HG03460 (cell line): ENCODE results near the gene PCBP3.

Experiments used
- ATAC-seq: cut with Tn5 transposase; IDR thresholded peaks from one replicate; pipeline ENCODE4 v1.9.1; 2021; ENCODE audit not compliant: unreplicated experiment

Gene PCBP3

GRCh38 chr21:45985471-45986315, 342.2 kb downstream of the PCBP3 start:
- ATAC-seq, result no peak

DNA sequence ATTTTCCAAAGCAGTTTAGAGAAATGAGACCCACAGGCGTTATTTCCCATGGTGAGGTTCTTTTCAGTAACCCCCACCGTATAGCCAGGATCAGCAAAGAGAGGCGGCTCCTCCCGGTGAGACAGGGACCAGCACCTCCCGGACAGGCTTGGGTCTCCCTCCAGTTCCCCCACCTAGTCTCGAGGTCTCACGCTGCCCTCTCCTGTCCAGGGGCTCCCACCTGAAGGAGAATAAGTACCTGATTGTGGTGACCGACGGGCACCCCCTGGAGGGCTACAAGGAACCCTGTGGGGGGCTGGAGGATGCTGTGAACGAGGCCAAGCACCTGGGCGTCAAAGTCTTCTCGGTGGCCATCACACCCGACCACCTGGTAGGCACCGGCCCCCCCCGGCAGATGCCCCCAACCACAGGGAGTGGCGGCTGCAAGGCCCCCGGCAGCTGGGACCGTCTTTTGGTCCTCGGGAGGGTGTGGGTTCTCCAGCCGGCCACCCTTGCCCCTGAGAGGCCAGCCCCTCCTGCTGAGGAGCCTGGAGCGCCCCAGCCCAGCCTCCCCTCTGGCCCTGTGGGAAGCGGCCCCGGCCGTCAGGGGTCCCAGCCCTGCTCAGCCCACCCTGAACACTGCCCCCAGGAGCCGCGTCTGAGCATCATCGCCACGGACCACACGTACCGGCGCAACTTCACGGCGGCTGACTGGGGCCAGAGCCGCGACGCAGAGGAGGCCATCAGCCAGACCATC, 343.0 kb downstream of the PCBP3 start:
- no peak for ATAC-seq

DNA sequence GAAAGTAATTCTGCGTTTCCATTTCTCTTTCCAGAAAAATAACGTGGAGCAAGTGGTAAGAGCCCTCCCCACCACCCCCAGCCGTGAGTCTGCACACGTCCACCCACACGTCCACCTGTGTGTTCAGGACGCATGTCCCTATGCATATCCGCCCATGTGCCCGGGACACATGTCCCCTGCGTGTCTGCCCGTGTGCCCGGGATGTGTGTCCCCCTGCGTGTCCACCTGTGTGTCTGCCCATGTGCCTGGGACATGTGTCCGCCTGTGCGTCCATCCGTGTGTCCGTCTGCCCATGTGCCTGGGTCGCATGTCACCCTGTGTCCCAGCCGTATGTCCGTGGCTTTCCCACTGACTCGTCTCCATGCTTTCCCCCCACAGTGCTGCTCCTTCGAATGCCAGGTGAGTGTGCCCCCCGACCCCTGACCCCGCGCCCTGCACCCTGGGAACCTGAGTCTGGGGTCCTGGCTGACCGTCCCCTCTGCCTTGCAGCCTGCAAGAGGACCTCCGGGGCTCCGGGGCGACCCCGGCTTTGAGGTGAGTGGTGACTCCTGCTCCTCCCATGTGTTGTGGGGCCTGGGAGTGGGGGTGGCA, 343.7 kb downstream of the PCBP3 start:
- no peak for ATAC-seq

DNA sequence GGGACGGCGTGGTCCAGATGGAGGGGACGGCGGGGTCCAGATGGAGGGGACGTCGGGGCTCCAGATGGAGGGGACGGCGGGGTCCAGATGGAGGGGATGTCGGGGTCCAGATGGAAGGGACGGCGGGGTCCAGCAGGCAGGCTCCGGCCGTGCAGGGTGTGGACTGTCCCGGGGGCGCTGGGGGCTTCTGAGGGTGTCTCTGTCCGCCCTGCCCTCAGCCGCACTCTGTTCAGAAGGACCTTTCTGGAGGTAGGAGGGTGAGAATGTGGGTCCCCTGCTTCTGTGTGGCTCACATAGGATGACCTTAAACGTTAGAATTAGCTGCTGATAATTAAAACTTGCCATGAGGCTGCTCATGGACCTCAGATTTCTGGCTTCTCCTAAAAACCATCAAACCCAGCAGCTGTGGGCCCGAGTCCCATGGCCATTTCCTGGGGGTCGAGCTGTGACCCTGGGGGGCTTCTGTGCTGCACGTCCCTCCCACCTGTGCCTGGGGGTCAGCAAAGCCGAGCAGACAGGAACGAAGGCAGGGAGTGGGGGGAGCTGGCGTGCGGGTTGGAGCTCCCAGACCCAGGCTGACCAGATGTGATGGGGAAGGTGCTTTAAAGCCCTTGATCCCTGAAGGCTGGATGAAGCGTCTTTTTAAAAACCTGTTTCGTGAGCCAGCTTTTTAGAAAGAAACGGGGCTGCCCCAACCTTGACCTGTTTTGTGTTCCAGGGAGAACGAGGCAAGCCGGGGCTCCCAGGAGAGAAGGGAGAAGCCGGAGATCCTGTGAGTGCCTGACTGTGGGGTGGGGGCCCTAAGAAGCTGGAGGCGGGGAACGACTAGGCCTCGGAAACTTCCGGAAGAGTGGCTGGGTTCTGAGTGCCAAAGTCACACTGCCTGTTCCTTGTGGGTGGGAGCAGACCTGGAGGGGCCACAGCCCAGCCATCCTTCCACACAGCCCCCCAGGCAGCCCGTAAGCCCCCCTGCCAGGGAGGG, 345.1 kb downstream of the PCBP3 start:
- no peak for ATAC-seq

DNA sequence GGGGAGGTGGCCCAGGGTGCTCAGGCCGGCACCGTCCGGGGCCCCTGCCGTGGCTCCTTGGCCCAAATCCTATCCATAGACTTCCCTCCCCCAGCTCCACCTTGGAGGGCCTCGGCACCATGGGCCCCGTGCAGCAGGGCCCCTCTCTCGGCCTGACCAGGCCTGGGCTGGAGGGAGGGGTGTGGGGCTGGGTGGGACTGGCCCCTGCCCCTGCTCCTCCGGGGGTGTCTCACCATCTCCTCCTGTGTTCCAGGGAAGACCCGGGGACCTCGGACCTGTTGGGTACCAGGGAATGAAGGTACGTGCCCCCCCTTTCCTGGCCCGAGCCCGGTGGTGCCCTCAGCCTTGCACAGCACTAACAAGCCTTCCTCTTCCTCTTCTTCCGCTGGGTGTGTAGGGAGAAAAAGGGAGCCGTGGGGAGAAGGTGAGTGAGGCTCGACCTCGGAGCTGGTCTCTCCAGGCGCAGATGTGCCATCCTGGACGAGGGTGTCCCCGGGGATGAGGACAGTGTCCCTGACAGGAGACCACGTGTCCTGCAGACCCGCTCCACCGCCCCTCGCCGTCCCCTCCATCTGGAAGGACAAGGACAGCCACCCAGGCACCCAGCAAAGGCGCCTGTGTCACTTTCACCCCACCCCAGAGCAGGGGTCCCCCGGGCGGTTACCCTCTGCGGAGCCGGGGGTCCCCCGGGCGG, 346.0 kb downstream of the PCBP3 start:
- ATAC-seq, result no peak

- no peak for ATAC-seq
Observed at GRCh38 chr21:45990049-45990711, 346.7 kb downstream of the PCBP3 start.

DNA sequence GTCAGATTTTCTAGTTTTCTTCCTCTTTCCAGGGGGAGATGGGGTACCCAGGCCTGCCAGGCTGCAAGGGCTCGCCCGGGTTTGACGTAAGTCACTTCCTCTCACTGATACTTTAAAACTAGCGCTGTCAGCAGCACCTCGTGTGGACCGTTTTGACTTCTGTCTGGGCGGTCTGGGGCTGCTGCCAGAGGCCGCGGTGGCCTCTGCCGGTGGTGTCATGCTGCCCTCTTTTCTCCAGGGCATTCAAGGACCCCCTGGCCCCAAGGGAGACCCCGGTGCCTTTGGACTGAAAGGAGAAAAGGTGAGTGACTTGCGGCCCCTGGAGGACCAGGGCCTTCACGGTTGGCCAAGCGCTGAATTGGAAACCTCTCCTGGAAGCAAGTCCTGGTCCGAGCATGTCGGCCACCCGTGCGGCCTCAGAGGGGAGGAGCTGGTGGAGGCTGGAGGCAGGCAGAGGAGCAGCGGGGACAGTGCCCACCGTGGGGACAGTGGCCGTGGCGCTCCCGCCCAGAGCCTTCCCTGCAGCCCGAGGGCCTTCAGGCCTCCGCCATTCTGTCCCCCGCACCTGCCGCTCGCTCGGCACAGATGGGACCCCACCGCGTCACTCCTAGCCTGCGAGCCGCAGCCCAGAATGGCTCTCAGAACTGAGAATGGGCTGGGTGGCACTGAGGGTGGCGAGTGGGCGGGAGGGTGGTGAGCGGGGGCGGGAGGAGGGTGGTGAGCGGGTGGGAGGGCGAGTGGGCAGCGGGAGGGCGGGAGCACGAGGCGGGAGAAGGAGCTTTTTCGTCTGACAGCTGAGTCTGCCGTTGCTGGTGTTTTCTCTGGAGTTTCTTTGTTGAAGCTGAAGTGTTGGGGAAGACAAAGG, 347.4 kb downstream of the PCBP3 start:
- no peak for ATAC-seq

DNA sequence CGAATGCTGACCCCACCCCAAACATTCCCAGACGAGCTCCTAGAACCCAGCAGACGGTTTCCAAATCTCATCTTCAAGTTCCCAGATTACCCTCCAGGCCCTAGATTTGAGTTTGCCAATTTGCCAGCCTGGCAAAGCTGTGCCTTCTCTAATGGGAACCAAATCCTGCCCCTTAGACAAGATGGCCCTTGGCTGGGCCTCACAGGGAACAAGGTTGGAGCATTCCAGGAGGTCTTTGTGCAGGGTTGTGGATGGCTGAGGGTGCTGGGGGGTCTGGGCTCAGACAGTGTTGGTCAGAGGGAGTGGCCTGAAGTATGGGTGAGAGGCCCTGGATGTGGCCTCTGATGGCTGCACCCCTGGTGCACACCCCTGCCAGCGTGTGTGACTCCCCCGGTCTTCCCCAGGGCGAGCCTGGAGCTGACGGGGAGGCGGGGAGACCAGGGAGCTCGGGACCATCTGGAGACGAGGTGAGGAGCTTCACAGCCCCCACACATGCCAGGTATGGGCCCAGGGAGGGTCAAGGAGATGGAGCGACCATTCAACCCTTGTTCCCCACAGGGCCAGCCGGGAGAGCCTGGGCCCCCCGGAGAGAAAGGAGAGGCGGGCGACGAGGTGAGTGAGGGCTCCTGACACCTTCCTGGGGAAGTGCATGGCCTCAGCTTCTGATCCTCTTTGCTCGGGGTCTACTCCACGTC, 348.2 kb downstream of the PCBP3 start:
- ATAC-seq, result no peak
